Astrocyte of the cerebellum (primary cell): ENCODE results near the gene CARMIL1.

ENCODE experiments used
- DNase-seq: peaks from one replicate; pipeline ENCODE4 v3.0.0-alpha.2; 2011; ENCODE audit warnings: low read depth
- H3K4me3 ChIP-seq: 2 replicates; pipeline ENCODE4 v1.5.1; 2011; ENCODE audit warnings: mild to moderate bottlenecking, low read depth, low read length, moderate library complexity
- in situ Hi-C: cut with HindIII; loops from 2 replicates; pipeline ENCODE4 v1.10.0; 2017; ENCODE audit warnings: low sequenced_read_pairs
- TF ChIP-seq, protein P1 (sequence below): IDR thresholded peaks from 2 replicates; pipeline ENCODE4 v1.5.1; 2012; ENCODE audit warnings: low read length, low read depth, moderate library complexity, mild to moderate bottlenecking; ENCODE audit errors: missing control alignments

CARMIL1 gene

DNA sequence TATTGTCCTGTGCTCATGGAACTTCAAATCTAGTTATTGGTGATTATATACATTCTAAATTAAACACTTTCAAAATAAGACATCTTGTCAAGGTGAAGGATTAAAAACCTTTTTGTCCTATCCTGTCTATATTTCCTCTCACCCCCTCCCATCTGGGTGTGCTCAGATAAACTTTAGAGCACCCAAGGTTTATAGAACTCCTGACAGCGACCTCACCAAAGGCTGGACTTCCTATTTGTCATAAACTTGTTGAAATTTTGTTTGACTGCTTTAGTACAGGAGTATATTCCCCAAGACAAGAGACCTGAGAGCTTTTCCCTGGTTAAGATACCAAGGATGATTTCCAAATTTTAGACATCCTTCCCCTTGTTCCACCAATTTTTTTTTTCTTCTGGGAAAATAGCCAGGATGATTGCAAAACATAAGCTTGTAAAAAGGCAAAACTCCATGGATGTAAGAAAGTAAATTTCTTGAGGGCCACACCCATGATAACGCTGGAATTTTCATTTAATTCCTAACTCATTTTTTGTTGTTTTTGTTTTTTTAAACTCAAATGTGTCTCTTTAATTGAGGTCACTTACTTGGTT, 33.0 kb downstream of the CARMIL1 start:
- no peak overlapping the region for H3K4me3 ChIP-seq
- TF ChIP-seq, protein P1, sequence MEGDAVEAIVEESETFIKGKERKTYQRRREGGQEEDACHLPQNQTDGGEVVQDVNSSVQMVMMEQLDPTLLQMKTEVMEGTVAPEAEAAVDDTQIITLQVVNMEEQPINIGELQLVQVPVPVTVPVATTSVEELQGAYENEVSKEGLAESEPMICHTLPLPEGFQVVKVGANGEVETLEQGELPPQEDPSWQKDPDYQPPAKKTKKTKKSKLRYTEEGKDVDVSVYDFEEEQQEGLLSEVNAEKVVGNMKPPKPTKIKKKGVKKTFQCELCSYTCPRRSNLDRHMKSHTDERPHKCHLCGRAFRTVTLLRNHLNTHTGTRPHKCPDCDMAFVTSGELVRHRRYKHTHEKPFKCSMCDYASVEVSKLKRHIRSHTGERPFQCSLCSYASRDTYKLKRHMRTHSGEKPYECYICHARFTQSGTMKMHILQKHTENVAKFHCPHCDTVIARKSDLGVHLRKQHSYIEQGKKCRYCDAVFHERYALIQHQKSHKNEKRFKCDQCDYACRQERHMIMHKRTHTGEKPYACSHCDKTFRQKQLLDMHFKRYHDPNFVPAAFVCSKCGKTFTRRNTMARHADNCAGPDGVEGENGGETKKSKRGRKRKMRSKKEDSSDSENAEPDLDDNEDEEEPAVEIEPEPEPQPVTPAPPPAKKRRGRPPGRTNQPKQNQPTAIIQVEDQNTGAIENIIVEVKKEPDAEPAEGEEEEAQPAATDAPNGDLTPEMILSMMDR = no peak
- in situ Hi-C loops = no loop called here
- no peak for DNase-seq

DNA sequence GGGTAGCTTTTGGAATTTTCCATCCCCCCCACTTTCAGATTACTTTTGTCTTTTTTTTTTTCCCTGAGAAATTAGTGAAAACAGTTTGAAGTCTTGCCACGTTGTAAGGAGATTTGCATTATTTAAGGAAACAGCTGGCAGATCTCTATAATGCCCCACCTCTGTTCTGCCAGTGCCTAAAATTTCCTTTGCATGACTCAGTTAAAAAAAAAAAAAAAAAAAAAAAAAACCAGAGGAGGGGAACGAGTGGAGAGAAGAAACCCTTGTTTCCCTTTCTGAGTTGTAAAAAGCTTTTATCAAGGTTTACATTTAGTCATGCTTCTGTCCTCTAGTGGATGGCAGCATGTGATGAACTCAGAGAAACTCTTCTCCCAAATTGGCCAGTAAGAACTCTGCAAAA, 33.5 kb downstream of the CARMIL1 start:
- TF ChIP-seq, protein P1 = peak; percentile 16
- in situ Hi-C loops = no loop called here
- DNase-seq = no peak
- no peak overlapping the region for H3K4me3 ChIP-seq

DNA sequence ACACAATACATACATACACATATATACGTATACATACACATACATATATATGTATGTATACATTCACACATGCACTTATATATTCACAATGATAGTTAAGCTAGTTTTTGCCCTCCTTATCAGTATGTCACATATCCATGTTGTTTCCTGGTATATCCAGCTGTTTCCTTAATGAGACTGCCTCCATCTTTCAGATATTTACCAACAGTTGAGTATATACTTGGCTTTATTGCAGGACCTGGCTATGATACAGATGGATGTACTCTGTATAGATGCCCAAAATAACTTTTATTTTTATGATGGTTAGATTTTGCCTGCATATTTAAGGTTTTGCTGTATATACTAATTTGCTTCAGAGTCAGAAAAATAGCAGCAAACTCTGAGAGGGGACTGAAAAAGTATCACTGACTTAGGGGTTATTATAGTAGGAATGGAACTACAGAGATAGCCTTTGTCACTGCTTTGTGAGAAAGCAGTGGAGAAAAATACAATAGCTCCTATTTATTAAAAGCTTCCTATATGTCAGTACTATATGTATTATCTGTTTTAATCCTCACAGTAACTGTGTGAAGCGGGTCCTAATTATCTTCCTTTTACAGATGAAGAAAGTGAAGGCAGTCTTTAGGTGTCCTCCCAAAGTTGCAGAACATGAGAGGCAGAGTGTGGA, 35.5 kb downstream of the CARMIL1 start:
- DNase-seq = no peak
- in situ Hi-C loops = no loop called here
- no peak overlapping the region for H3K4me3 ChIP-seq
- TF ChIP-seq, protein P1 = no peak

DNA sequence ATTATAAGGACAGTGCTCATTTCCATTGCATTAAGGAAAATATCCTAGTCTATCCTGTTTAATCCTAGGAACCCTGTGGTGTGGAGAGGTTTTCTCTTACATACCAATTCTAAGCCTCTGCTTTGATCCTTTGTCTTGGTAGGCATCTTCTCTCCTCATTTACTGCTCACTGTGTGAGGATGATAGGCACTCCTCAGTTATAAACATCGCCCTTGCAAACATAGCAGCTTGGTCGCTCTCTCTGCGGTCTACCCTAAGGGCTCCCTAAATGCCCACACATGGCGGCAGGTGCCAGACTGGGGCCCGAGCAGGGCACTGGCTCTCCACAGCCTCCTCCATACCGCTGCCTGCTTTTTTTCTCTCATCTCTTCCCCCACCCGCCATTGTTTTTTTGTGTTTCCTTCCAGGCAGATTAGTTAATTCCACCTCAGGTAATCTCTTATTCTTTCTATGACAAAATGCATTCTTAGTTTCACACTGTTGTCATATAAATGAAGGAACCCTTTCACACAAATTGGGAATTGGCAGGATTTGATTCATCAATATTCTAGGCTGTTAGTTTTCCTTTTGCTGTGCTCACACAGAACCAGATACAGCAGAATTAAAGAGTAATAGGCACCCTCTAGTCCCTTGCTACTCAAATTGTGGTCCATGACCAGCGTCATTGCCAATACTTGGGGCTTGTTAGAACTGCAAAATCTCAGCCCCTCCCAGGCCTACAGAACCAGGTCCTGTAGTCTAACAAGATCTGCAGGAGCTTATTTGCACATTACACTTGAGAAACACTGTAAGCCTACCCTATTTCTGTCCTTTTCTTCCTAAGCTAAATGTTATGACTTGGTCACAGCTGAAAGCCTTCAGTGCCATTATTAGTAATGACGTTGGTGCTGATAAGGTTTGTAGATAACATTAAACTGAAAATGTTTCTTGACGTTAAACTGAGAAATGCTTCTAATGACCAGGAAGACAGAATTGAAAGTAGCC, 36.3 kb downstream of the CARMIL1 start:
- no peak for DNase-seq
- no peak overlapping the region for H3K4me3 ChIP-seq
- TF ChIP-seq, protein P1 = no peak
- in situ Hi-C loops = no loop called here

DNA sequence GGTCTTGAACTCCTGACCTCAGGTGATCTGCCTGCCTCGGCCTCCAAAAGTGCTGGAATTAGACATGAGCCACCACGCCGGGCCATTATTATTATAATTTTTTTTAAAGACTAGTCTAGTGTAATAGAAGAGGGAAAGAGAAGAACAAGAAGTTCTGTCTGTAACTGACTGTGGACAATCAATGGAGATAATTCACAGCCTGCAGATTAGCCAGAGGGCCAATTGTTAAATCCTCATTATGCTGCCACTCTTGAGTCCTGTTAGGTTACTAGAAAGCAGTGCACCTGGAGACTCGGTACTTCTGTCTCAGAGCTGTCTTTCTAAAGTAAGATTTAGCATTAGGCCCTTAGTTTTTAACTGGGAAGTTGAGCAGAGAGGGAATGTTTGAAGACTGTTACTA, 37.5 kb downstream of the CARMIL1 start:
- H3K4me3 ChIP-seq = no peak overlapping the region
- no peak for DNase-seq
- in situ Hi-C loops = no loop called here
- TF ChIP-seq, protein P1 = no peak

DNA sequence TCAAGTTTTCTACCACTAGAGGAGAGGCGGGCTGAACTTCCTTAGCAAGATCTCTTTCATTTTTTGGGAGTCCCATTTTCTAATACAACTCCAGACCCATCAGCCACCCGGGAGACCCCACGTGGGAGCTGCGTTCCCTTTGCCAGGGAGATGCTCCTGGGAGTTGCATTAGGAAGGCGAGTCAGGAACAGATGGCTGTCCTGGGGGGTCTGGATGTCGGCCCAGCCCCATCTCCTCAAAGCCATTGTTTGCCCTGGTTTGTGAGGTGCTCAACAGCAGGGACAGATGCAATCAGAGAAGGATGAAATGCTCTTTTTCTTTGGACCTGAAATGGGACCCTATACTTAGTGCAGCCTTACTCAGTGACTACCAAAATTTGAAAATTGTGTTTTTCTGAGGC, 39.4 kb downstream of the CARMIL1 start:
- TF ChIP-seq, protein P1 = no peak
- H3K4me3 ChIP-seq = no peak overlapping the region
- in situ Hi-C loops = no loop called here
- DNase-seq = no peak
